Stimulated activated CD4-positive, alpha-beta T cell treated with anti-CD3 and anti-CD28 coated beads, Interleukin-1b, Interleukin-23, amount 100 ng/mL, for 48 hours (primary cell): Measurements from ENCODE around the gene TLCD5.
A peak's percentile ranks its signal among the peaks of the same experiment; 100 is the strongest.

Source experiments
- DNase-seq: peaks from one replicate; pipeline ENCODE4 v3.0.0-alpha.2; 2020

TLCD5 gene

GRCh38 chr11:120310870-120311269, 14.2 kb upstream of the TLCD5 start:
- DNase-seq = no peak

- DNase-seq = no peak
Measured at GRCh38 chr11:120314861-120315260, 10.2 kb upstream of the TLCD5 start.

- no peak for DNase-seq
Measured at GRCh38 chr11:120316880-120317688, 8.0 kb upstream of the TLCD5 start.

GRCh38 chr11:120317689-120318480, 7.2 kb upstream of the TLCD5 start:
- DNase-seq = no peak

- no peak for DNase-seq
Measured at GRCh38 chr11:120318906-120319305, 6.2 kb upstream of the TLCD5 start.

- DNase-seq = no peak
Measured at GRCh38 chr11:120326228-120326627, 1.1 kb downstream of the TLCD5 start.

- no peak for DNase-seq
Measured at GRCh38 chr11:120326845-120327281, 1.8 kb downstream of the TLCD5 start.

GRCh38 chr11:120327311-120327710, 2.2 kb downstream of the TLCD5 start:
- DNase-seq = no peak

- DNase-seq = no peak
Measured at GRCh38 chr11:120329556-120329955, 4.5 kb downstream of the TLCD5 start.

GRCh38 chr11:120330045-120330444, 4.9 kb downstream of the TLCD5 start:
- DNase-seq = no peak

GRCh38 chr11:120331301-120331996, 6.3 kb downstream of the TLCD5 start:
- no peak for DNase-seq

- DNase-seq = no peak
Measured at GRCh38 chr11:120332822-120333716, 8.0 kb downstream of the TLCD5 start.

GRCh38 chr11:120333801-120334200, 8.7 kb downstream of the TLCD5 start:
- no peak for DNase-seq

GRCh38 chr11:120334332-120334731, 9.2 kb downstream of the TLCD5 start:
- DNase-seq = no peak

GRCh38 chr11:120334894-120335462, 9.9 kb downstream of the TLCD5 start:
- DNase-seq = peak; percentile 25

- no peak for DNase-seq
Measured at GRCh38 chr11:120335556-120335907, 10.4 kb downstream of the TLCD5 start.

- DNase-seq = peak; percentile 84
Measured at GRCh38 chr11:120335908-120336640, 11.0 kb downstream of the TLCD5 start, which contains the start of gene ARHGEF12. TSS of gene ARHGEF12 (plus strand) at chr11:120336413. CDS start at chr11:120337244, 831 bp downstream.

GRCh38 chr11:120336641-120337354, 11.7 kb downstream of the TLCD5 start:
- DNase-seq = peak; percentile 30

GRCh38 chr11:120337355-120338106, 12.4 kb downstream of the TLCD5 start:
- no peak for DNase-seq
